ENCODE data around the gene MRPS12. TPM values are rescaled to one million over a fixed set of nuclear protein-coding genes. Genes with fewer than 3 reads are reported as not detected.

MRPS12 gene
- total and polyA plus RNA-seq, 11 donors: 45.7 to 115 (median 54.4) TPM

- DNase-seq (no peak), ATAC-seq (no peak)
- H3K9me3 ChIP-seq: no peaks in the 10 kb centered on the region
- H3K27ac ChIP-seq: peak overlapping the region in 1 of 12 donors; percentile 37
- WGBS, 4 donors: 93 to 98% (median 95%) methylated on average over 7 of the region's 7 CpGs
- TF ChIP-seq POLR2A (IDR thresholded peaks at IDR 0.05): no peak
- no peak for TF ChIP-seq CTCF (IDR thresholded peaks at IDR 0.05)
- H3K4me3 ChIP-seq: no peak overlapping the region
- peaks cover 0 to 14% (median under 1%) of the 10 kb centered on the region in 12 donors for H3K4me1 ChIP-seq
- intact Hi-C loops (cut with DNase I): loop anchor here in 4 of 10 donors (10.0 kb wide), 6 partner anchors 90 to 530 kb away; partner anchors contain the start of genes ECH1 (in 1 of the 4) and FAM98C (in 1 of the 4)
- peaks cover 0 to 42% (median 31%) of the 10 kb centered on the region in 9 donors for H3K36me3 ChIP-seq
- H3K27me3 ChIP-seq: no peaks in the 10 kb centered on the region
Observed at GRCh38 chr19:38924388-38924787, 6.4 kb upstream of the MRPS12 start.

DNA sequence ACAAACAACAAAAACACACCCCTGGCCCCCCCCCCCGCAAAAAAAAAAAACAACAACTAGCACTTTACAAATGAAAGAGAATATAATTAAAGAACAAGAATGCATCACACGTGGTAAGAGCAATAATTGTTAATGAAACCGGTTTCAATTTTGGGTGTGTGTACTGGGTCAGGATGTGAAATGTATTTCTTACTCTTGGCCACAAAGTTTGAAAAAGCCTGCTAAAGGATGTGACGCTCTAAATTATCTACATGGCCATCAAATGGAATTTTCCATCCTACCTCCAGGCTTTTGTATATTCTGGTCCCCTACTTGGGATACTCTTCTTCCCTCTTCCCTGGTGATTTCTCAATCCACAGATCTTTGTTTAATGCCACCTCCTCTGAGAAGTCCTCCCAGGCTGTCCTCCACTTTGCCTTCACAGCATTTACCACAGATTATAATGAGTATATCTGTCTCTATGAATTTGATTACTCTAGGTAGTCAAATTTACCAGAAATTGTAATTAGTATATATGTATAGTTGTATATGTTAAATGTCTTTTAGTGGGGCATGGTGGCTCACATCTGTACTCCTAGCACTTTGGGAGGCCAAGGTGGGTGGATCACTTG is 2.2 kb upstream of the MRPS12 start:
- Histone ChIP-seq H3K9me3 (no peaks in the 10 kb centered on the region), H3K36me3 (peaks cover 0 to 41% (median 32%) of the 10 kb centered on the region in 9 donors), H3K27ac (peak overlapping the region in 10 of 12 donors; percentile 3 to 92 (median 22)), H3K4me3 (no peak overlapping the region), H3K27me3 (no peaks in the 10 kb centered on the region), H3K4me1 (peaks cover 4 to 36% (median 21%) of the 10 kb centered on the region in 12 donors)
- WGBS, 4 donors: 65 to 76% (median 73%) methylated on average over 4 of the region's 4 CpGs
- no peak for DNase-seq
- TF ChIP-seq POLR2A (IDR thresholded peaks at IDR 0.05): no peak
- TF ChIP-seq CTCF (IDR thresholded peaks at IDR 0.05): no peak
- no peak for ATAC-seq
- intact Hi-C loops (cut with DNase I): loop anchor here in 6 of 10 donors (5.0 to 10.0 kb wide), 8 partner anchors 76 to 534 kb away; partner anchors contain the start of genes ECH1 (in 1 of the 6) and FAM98C (in 1 of the 6)

GRCh38 chr19:38929929-38930775 is 592 bp upstream of the MRPS12 start, which contains the start of gene SARS2:
Gene SARS2 (minus strand): TSS chr19:38930763. CDS start chr19:38930736, 27 bp downstream.
- TF ChIP-seq CTCF (IDR thresholded peaks at IDR 0.05) (peak; percentile 98 to 100 (median 100)), POLR2A (IDR thresholded peaks at IDR 0.05) (no peak)
- WGBS, 4 donors: 3% methylated on average over 42 to 49 of the region's 49 CpGs
- H3K4me3 ChIP-seq: peak within 1 kb of the TSS; percentile 51 to 91 (median 72)
- H3K27me3 ChIP-seq: no peaks in the 10 kb centered on the region
- H3K4me1 ChIP-seq: peaks cover 4 to 43% (median 23%) of the 10 kb centered on the region in 12 donors
- peak within 1 kb of the TSS; percentile 57 to 94 (median 90) for H3K27ac ChIP-seq
- ATAC-seq (peak; percentile 80 to 90 (median 86)), DNase-seq (peak; percentile 91 to 97 (median 93))
- H3K9me3 ChIP-seq: peaks cover 0 to 4% (median 0%) of the 10 kb centered on the region in 12 donors
- intact Hi-C loops (cut with DNase I): loop anchor here (1.0 to 10.0 kb wide), 19 partner anchors 29 to 535 kb away; partner anchors contain the start of genes FAM98C (in 6 of the 10), EIF3K (in 3 of the 10), MAP4K1 (in 3 of the 10) and ECH1 (in 1 of the 10)
- peaks cover 0 to 24% (median 20%) of the 10 kb centered on the region in 9 donors for H3K36me3 ChIP-seq
